H9 (cell line): ENCODE results near the gene UBE2Q2. TPM values are rescaled to one million over a fixed set of nuclear protein-coding genes. Genes with fewer than 3 reads are reported as not detected.

Source experiments
- DNase-seq: peaks from one replicate; pipeline ENCODE4 v3.0.0-alpha.2; 2017
- H2AFZ ChIP-seq: one replicate; pipeline ENCODE4 v1.6.1; 2013; ENCODE audit warnings: mild to moderate bottlenecking, low read length, control low read depth, moderate library complexity
- H2AK5ac ChIP-seq: 2 replicates; pipeline ENCODE4 v1.6.1; 2013; ENCODE audit warnings: low read length, control low read depth, mixed read lengths; ENCODE audit not compliant: insufficient read length
- H2BK120ac ChIP-seq: one replicate; pipeline ENCODE4 v1.6.1; 2013; ENCODE audit warnings: low read depth, mild to moderate bottlenecking, low read length, control low read depth, inconsistent platforms; ENCODE audit not compliant: poor library complexity, severe bottlenecking
- H2BK12ac ChIP-seq: 2 replicates; pipeline ENCODE4 v1.6.1; 2013; ENCODE audit warnings: low read length, control low read depth, mixed read lengths, low read depth; ENCODE audit not compliant: insufficient read length
- H2BK15ac ChIP-seq: 2 replicates; pipeline ENCODE4 v1.6.1; 2013; ENCODE audit warnings: low read depth, low read length, control low read depth
- H2BK20ac ChIP-seq: one replicate; pipeline ENCODE4 v1.6.1; 2013; ENCODE audit warnings: low read depth, mild to moderate bottlenecking, low read length, control low read depth, inconsistent platforms; ENCODE audit not compliant: poor library complexity, severe bottlenecking
- H2BK5ac ChIP-seq: 2 replicates; pipeline ENCODE4 v1.6.1; 2013; ENCODE audit warnings: low read length, control low read depth, mixed read lengths; ENCODE audit not compliant: insufficient read length
- H3K14ac ChIP-seq: 2 replicates; pipeline ENCODE4 v1.6.1; 2013; ENCODE audit warnings: low read length, control low read depth; ENCODE audit not compliant: insufficient read depth
- H3K18ac ChIP-seq: 2 replicates; pipeline ENCODE4 v1.6.1; 2013; ENCODE audit warnings: low read depth, mild to moderate bottlenecking, mixed read lengths, low read length, control low read depth; ENCODE audit not compliant: insufficient read length
- H3K23ac ChIP-seq: 2 replicates; pipeline ENCODE4 v1.6.1; 2013; ENCODE audit warnings: low read length, control low read depth, mixed read lengths, low read depth; ENCODE audit not compliant: insufficient read length
- H3K23me2 ChIP-seq: 2 replicates; pipeline ENCODE4 v1.6.1; 2013; ENCODE audit warnings: low read depth, mild to moderate bottlenecking, mixed read lengths, low read length, control low read depth; ENCODE audit not compliant: insufficient read length, poor library complexity, severe bottlenecking
- H3K27ac ChIP-seq: 2 replicates; pipeline ENCODE4 v1.5.1; 2013; ENCODE audit warnings: low read length, control low read depth, mixed read lengths, low read depth; ENCODE audit not compliant: insufficient read length
- H3K27me3 ChIP-seq: 2 replicates; pipeline ENCODE4 v1.6.1; 2013; ENCODE audit warnings: low read length, control low read depth, inconsistent platforms; ENCODE audit not compliant: insufficient read depth
- H3K4ac ChIP-seq: 2 replicates; pipeline ENCODE4 v1.6.1; 2013; ENCODE audit warnings: low read depth, mild to moderate bottlenecking, control low read depth, inconsistent platforms, low read length, moderate library complexity
- H3K4me1 ChIP-seq: 2 replicates; pipeline ENCODE4 v1.6.1; 2013; ENCODE audit warnings: low read length, control low read depth, inconsistent platforms; ENCODE audit not compliant: insufficient read depth
- H3K4me2 ChIP-seq: 2 replicates; pipeline ENCODE4 v1.6.1; 2013; ENCODE audit warnings: low read length, control low read depth, mixed read lengths; ENCODE audit not compliant: insufficient read length, insufficient read depth
- H3K56ac ChIP-seq: 2 replicates; pipeline ENCODE4 v1.6.1; 2013; ENCODE audit warnings: low read depth, mild to moderate bottlenecking, mixed read lengths, low read length, control low read depth; ENCODE audit not compliant: insufficient read length
- H3K79me1 ChIP-seq: 2 replicates; pipeline ENCODE4 v1.6.1; 2013; ENCODE audit warnings: low read depth, mild to moderate bottlenecking, moderate library complexity, low read length, control low read depth, inconsistent platforms; ENCODE audit not compliant: insufficient read depth, poor library complexity, severe bottlenecking
- H3K79me2 ChIP-seq: 2 replicates; pipeline ENCODE4 v1.6.1; 2013; ENCODE audit warnings: low read length, control low read depth, inconsistent platforms; ENCODE audit not compliant: insufficient read depth
- H3K9ac ChIP-seq: 2 replicates; pipeline ENCODE4 v1.6.1; 2013; ENCODE audit warnings: low read length, control low read depth, mixed read lengths; ENCODE audit not compliant: insufficient read length; ENCODE audit errors: extremely low read depth
- H3K9me3 ChIP-seq: one replicate; pipeline ENCODE4 v1.6.1; 2013; ENCODE audit warnings: low read depth, low read length, inconsistent platforms; ENCODE audit not compliant: control insufficient read depth
- H3T11ph ChIP-seq: one replicate; pipeline ENCODE4 v1.6.1; 2013; ENCODE audit warnings: mild to moderate bottlenecking, low read length, control low read depth, inconsistent platforms
- H4K20me1 ChIP-seq: one replicate; pipeline ENCODE4 v1.6.1; 2013; ENCODE audit not compliant: control insufficient read depth, insufficient read length, insufficient read depth
- H4K5ac ChIP-seq: 2 replicates; pipeline ENCODE4 v1.6.1; 2013; ENCODE audit warnings: low read depth, mild to moderate bottlenecking, mixed read lengths, low read length, control low read depth; ENCODE audit not compliant: insufficient read length
- H4K8ac ChIP-seq: replicated peaks from 2 replicates; pipeline ENCODE4 v1.6.1; 2013; ENCODE audit warnings: low read length, control low read depth, mixed read lengths, low read depth; ENCODE audit not compliant: insufficient read length
- H4K91ac ChIP-seq: 2 replicates; pipeline ENCODE4 v1.6.1; 2013; ENCODE audit warnings: low read depth, mild to moderate bottlenecking, moderate library complexity, mixed read lengths, low read length, control low read depth; ENCODE audit not compliant: insufficient read length
- H3K27ac Mint-ChIP-seq, 3 experiments: 2 replicates in 2 of 3; 3 replicates in 1 of 3; pipeline ENCODE4 v1.8.0; 2020 to 2021; ENCODE audit warnings: mixed read lengths in 3 of 3, mild to moderate bottlenecking in 1 of 3, moderate library complexity in 1 of 3
- H3K27me3 Mint-ChIP-seq: 2 replicates; pipeline ENCODE4 v1.8.0; 2021; ENCODE audit warnings: low read depth, mild to moderate bottlenecking, moderate library complexity, mixed read lengths
- H3K36me3 Mint-ChIP-seq, 3 experiments: 2 replicates in 2 of 3; 3 replicates in 1 of 3; pipeline ENCODE4 v1.8.0; 2020 to 2021; ENCODE audit warnings: low read depth in 3 of 3, mixed read lengths in 3 of 3; ENCODE audit not compliant: insufficient read depth in 1 of 3
- H3K4me1 Mint-ChIP-seq, 2 experiments: 2 replicates each; pipeline ENCODE4 v1.8.0; 2020; ENCODE audit warnings: mixed read lengths in 2 of 2
- H3K4me3 Mint-ChIP-seq, 2 experiments: 2 replicates in 1 of 2; 3 replicates in 1 of 2; pipeline ENCODE4 v1.8.0; 2020 to 2021; ENCODE audit warnings: mild to moderate bottlenecking in 2 of 2, mixed read lengths in 2 of 2, moderate library complexity in 1 of 2
- H3K9me3 Mint-ChIP-seq, 2 experiments: 2 replicates in 1 of 2; 3 replicates in 1 of 2; pipeline ENCODE4 v1.8.0; 2020; ENCODE audit warnings: mild to moderate bottlenecking in 2 of 2, mixed read lengths in 2 of 2, moderate library complexity in 1 of 2
- CTCF ChIP-seq: fragments of 200-600 bp; sonication (generic); conservative IDR thresholded peaks from 3 replicates; pipeline ENCODE4 v1.8.0; 2021; ENCODE audit warnings: antibody characterized with exemption, mild to moderate bottlenecking
- WGBS: extraction: QIAGEN DNeasy Blood & Tissue Kit; methylation state at CpG from one replicate; pipeline ENCODE4 v1.1.7; 2013; ENCODE audit warnings: missing lambda C conversion rate, low lambda C conversion rate, mixed read lengths; ENCODE audit not compliant: insufficient read length; ENCODE audit errors: extremely low coverage; 5-methylcytosine and 5-hydroxymethylcytosine counted together
- total RNA-seq: library from RNA; stranded (reverse); gene quantifications from 2 replicates; pipeline ENCODE4 v1.2.1, GENCODE V29; 2021

The UBE2Q2 gene
- total RNA-seq, 1 experiment from 2014 or later, result 29.6 TPM

- no peak overlapping the region for H2BK120ac ChIP-seq
- TF ChIP-seq CTCF, result no peak
- H3K4me3 Mint-ChIP-seq, result no peak overlapping the region
- no peak overlapping the region for H3K27ac ChIP-seq
- H4K20me1 ChIP-seq, result no peaks in the 10 kb centered on the region
- no peak overlapping the region for H3K14ac ChIP-seq
- no peaks in the 10 kb centered on the region for H3K79me1 ChIP-seq
- peaks cover 0 to 2% (median 0%) of the 10 kb centered on the region in 3 experiments; a peak in 2 of 7 replicates for H3K36me3 Mint-ChIP-seq
- no peaks in the 10 kb centered on the region for H3K27me3 ChIP-seq
- H2BK15ac ChIP-seq, result no peak overlapping the region
- H3K4me2 ChIP-seq, result no peak overlapping the region
- H3K4ac ChIP-seq, result no peak overlapping the region
- no CpG with 5 or more reads among the region's 8 CpGs for WGBS
- H2AK5ac ChIP-seq, result no peak overlapping the region
- no peak overlapping the region for H3K56ac ChIP-seq
- H3K4me1 ChIP-seq, result no peaks in the 10 kb centered on the region
- H2AFZ ChIP-seq, result no peak overlapping the region
- peaks cover 3% of the 10 kb centered on the region in 2 experiments; a peak in 3 of 5 replicates for H3K9me3 Mint-ChIP-seq
- no peak overlapping the region for H3K27ac Mint-ChIP-seq
- H4K91ac ChIP-seq, result no peak overlapping the region
- no peaks in the 10 kb centered on the region for H3K23me2 ChIP-seq
- H3K9ac ChIP-seq, result no peak overlapping the region
- H2BK12ac ChIP-seq, result no peak overlapping the region
- H2BK20ac ChIP-seq, result no peak overlapping the region
- no peak overlapping the region for H3K23ac ChIP-seq
- no peak overlapping the region for H4K8ac ChIP-seq
- no peak for DNase-seq
- H3K79me2 ChIP-seq, result no peaks in the 10 kb centered on the region
- H3K18ac ChIP-seq, result no peak overlapping the region
- no peak overlapping the region for H3T11ph ChIP-seq
- H3K4me1 Mint-ChIP-seq, result no peaks in the 10 kb centered on the region
- no peaks in the 10 kb centered on the region for H3K9me3 ChIP-seq
- H2BK5ac ChIP-seq, result no peak overlapping the region
- no peak overlapping the region for H4K5ac ChIP-seq
- peaks cover 5% of the 10 kb centered on the region for H3K27me3 Mint-ChIP-seq
Measured at GRCh38 chr15:75948761-75949296, 105.6 kb downstream of the UBE2Q2 start.

Other genes starting within 250 kb of the UBE2Q2 start
- 29.8 and 32.7 TPM in 2 replicates for gene SNUPN, start 217.7 kb upstream of the UBE2Q2 start, total RNA-seq
- 97.9 and 106 TPM in 2 replicates for gene IMP3, start 203.2 kb upstream of the UBE2Q2 start, total RNA-seq
- 17.7 and 18.7 TPM in 2 replicates for gene SNX33, start 195.5 kb upstream of the UBE2Q2 start, total RNA-seq
- gene CSPG4, start 130.6 kb upstream of the UBE2Q2 start, total RNA-seq, result 2.0 and 2.1 TPM in 2 replicates
- gene FBXO22, start 60.4 kb downstream of the UBE2Q2 start, total RNA-seq, result 59.2 and 59.9 TPM in 2 replicates
- gene NRG4, start 169.0 kb downstream of the UBE2Q2 start, total RNA-seq, result not detected in 2 replicates
- gene TMEM266, start 216.5 kb downstream of the UBE2Q2 start, total RNA-seq, result 0.55 and 0.81 TPM in 2 replicates